GM19324 (cell line): ENCODE measurements around the gene POLD2.

Experiments used
- ATAC-seq: cut with Tn5 transposase; IDR thresholded peaks from one replicate; pipeline ENCODE4 v1.9.1; 2021; ENCODE audit warnings: mild to moderate bottlenecking, moderate library complexity; ENCODE audit not compliant: unreplicated experiment, low FRiP score

The POLD2 gene

DNA sequence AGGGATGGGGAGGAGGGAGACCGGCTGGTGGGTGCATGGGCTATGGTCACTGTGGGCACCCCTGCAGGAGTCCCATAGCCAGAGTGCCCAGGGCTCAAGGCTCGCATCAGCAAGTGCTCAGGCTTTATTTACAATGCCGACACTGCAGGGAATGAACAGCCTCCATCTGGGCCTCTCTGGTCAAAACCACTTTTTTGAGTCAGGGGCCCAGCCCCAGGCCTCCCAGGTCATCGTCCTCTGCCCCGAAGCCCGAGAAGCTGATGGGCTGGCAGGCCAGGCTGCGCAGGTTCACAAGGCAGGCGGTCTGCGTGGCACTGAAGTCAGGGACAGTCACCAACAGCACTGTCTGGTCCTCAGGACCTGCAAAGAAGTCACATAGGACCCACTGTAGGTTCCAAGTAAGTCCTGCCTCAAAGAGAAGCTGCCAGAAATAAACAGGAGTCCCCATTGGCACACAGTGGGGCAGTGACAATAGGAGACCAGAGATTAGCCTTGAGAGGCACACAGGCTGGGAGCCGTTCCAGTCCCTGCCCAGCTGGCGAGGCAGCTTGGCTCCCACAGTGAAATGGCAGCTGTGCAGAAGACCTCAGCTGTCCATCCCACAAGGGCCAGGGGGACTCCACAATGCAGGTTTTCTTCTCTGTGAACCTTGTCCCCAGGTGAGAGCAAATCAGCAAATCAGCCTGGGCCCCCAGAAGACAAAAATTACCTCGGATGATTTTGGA, 8.6 kb downstream of the POLD2 start:
- no peak for ATAC-seq

DNA sequence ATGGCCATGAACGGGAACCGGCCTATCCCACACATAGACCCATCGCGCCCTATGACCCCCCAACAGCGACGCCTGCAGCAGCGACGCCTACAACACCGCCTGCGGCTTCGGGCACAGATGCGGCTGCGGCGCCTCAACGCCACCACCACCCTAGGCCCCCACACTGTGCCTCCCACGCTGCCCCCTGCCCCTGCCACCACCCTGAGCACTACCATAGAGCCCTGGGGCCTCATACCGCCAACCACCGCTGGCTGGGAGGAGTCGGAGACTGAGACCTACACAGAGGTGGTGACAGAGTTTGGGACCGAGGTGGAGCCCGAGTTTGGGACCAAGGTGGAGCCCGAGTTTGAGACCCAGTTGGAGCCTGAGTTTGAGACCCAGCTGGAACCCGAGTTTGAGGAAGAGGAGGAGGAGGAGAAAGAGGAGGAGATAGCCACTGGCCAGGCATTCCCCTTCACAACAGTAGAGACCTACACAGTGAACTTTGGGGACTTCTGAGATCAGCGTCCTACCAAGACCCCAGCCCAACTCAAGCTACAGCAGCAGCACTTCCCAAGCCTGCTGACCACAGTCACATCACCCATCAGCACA, 9.5 kb downstream of the POLD2 start:
- ATAC-seq, result no peak

DNA sequence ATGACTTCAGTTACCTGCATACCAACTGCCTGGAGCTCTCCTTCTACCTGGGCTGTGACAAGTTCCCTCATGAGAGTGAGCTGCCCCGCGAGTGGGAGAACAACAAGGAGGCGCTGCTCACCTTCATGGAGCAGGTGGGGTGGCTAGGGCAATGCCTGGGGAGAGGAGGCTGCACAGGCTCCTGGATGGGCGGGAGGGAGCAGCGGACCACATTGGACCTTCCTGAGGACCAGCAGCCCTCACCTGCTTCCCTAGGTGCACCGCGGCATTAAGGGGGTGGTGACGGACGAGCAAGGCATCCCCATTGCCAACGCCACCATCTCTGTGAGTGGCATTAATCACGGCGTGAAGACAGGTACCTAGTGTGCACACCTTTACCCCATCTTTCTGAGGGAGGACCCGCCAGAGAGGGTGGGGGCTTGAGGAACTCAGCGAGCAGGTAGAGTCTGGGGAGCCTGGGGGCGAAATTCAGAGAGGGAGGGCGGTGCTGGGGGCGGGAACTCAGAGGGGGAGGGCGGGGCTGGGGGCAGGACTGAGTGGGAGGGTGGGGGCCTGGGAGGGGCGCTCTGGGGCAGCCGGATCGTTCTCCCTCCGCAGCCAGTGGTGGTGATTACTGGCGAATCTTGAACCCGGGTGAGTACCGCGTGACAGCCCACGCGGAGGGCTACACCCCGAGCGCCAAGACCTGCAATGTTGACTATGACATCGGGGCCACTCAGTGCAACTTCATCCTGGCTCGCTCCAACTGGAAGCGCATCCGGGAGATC, 10.2 kb downstream of the POLD2 start:
- no peak for ATAC-seq

DNA sequence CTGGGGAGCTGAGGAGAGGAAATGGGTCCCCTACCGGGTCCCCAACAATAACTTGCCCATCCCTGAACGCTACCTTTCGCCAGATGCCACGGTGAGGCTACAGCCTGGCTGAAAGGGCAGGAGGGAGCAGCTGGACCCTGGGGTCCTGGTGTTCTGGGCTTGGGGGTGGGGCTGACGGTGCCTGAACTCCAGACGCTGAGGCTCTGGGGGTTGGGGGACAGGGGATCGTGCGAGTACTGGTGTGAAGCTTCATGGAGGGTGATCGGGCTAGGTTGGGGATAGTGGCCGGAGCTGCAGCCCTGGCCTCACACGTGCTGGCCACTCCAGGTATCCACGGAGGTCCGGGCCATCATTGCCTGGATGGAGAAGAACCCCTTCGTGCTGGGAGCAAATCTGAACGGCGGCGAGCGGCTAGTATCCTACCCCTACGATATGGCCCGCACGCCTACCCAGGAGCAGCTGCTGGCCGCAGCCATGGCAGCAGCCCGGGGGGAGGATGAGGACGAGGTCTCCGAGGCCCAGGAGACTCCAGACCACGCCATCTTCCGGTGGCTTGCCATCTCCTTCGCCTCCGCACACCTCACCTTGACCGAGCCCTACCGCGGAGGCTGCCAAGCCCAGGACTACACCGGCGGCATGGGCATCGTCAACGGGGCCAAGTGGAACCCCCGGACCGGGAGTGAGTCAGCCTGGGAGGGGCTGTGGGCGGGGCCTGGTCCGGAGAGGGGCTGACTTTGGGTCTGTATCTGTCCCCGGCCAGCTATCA, 10.9 kb downstream of the POLD2 start:
- no peak for ATAC-seq

DNA sequence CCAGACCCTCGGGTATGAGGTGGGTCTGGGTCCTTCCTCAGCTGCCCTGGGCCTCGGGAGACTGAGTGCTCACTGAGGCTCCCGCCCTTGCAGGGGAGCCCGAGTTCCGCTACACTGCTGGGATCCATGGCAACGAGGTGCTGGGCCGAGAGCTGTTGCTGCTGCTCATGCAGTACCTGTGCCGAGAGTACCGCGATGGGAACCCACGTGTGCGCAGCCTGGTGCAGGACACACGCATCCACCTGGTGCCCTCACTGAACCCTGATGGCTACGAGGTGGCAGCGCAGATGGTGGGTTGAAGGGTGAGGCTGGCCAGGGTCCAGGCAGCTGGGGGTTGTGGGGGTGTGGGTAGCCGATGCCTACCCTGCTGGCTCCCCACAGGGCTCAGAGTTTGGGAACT, 11.6 kb downstream of the POLD2 start:
- ATAC-seq, result no peak

DNA sequence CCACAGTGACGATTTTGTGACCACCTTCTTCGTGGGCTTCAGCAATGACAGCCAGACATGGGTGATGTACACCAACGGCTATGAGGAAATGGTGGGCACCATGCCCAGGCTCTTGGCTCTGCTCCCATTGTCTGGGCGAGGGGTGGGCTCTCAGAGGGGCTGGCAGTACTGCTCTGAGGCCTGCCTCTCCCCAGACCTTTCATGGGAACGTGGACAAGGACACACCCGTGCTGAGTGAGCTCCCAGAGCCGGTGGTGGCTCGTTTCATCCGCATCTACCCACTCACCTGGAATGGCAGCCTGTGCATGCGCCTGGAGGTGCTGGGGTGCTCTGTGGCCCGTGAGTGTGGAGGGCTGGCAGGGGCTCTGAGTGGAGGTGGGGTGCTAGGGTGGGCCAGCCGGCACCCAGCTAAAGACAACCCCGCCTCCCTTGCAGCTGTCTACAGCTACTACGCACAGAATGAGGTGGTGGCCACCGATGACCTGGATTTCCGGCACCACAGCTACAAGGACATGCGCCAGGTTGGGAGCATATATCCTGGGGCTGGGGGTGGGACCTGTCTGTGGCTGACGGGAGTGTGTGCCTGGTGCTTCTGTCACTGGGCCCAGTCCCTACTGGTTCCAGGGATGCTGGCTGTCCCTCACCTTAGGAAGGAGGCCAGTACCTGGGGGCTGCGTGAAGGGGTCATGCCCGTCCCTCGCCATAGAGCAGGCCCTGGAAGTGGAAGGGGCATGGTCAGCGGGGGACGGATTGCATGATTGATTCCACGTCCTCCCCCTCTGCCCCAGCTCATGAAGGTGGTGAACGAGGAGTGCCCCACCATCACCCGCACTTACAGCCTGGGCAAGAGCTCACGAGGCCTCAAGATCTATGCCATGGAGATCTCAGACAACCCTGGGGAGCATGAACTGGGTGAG, 12.4 kb downstream of the POLD2 start:
- ATAC-seq, result no peak

DNA sequence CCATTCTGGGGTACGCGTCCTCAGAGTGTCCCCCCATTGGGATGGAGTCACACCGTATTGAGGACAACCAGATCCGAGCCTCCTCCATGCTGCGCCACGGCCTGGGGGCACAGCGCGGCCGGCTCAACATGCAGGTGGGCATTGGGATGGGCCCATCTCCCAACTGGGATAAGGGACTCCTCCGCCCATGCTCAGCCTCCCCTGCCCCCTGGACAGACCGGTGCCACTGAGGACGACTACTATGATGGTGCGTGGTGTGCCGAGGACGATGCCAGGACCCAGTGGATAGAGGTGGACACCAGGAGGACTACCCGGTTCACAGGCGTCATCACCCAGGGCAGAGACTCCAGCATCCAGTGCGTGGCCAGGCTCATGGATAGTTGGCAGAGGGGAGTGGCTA, 13.4 kb downstream of the POLD2 start:
- no peak for ATAC-seq

DNA sequence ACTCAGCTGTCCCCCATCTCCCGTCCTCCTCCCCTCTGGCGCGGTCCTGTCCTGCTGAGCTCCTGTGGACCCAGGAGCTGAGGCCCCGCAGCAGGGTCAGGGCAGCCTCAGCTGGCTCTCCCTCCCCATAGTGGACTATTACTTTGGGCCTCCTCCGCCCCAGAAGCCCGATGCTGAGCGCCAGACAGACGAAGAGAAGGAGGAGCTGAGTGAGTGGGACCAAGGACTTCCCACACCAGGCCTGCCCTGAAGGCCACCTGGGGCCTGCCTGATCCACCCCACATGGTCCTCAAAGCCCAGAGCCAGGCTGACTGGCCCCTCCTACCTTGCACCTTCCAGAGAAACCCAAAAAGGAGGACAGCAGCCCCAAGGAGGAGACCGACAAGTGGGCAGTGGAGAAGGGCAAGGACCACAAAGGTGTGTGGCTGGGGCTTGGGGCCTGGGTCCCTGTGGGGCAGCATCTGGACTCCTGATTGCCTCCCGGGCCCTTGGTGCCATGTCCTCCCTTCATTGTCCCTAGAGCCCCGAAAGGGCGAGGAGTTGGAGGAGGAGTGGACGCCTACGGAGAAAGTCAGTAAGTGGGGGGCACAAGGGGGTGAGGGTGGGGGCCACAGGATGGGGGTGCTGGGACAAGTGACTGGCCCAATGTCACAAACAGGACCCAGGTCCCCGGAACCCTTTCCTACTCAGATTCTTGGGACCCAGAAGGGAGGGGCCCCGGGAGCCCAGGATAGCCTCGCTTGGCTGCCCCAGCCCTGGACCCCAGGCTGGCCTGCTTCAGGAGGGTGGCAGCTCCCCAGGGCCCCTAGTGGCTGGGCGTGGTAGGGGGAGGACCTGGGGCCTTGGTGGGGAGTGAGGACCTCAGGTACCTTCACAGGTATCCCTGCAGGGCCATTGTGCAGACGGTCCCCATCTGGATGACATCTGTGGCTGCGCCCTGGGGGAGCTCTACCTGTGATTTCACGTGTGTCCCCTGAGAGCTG, 14.3 kb downstream of the POLD2 start:
- ATAC-seq, result no peak

DNA sequence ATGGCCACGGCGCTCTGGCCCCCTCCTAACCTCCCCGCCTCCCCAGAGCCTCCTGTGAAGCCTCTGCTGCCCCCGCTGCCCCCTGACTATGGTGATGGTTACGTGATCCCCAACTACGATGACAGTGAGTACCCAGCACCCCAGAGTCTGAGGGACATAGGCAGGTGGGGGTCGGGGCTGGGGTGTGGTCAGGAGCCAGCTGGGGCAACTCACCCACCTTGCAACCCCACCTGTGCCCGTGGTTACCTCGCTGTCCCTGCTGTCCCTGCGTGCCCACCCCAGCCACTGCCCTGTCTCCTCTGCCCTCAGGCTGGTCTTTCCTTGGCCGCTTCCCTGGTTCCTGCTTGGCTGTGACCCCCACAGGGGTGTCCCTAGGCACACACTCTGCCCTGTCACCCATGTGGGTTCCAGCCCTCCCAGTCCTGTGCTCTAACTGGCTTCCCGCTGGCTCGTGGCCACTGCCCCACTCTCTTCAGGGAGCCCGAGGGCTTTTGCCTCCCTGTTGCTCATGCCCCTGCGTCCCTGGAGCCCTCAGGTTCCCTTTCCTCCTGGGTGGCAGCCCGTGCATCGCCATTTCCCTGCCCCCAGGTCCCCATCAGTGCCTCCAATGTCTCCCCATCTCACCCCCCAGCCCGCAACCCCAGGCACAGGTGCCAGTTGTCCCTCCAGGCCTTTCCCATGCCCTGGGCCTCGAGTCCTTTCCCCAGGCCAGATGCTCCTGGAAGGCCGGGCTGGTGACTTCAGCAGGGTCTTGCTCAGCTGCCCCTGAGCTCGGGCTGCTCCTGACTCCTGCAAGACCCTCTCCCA, 15.2 kb downstream of the POLD2 start:
- ATAC-seq, result no peak

DNA sequence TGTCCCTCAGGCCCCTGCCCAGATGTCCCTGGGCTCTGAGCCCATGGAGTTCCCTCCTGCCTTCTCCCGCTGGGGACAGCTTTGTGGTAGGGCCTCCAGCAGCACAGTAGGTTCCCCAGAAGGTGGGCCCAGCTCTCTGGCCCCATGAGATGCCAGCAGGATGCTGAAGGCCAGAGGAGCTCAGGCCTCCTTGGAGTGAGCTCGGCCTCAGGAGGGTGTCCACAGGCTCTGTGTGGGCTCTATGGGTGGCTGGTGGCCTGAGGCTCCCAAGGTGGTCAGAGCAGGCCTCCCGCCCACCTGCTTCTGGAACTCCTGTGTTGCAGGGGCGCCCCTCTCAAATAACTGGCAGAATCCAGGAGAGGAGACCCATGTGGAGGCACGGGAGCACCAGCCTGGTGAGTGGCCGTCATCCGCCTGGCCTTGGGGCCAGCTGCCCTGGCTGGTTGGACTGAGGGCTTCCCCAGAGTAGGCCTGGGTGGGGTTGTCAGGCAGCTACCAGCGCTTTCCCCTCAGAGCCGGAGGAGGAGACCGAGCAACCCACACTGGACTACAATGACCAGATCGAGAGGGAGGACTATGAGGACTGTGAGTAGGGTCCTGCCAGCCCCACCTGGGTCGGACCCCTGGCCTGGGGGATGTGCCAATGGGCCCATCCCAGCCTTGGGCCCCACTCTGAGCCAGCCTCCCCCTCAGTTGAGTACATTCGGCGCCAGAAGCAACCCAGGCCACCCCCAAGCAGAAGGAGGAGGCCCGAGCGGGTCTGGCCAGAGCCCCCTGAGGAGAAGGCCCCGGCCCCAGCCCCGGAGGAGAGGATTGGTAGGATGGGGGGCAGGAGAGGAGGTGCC, 16.0 kb downstream of the POLD2 start:
- ATAC-seq, result no peak

DNA sequence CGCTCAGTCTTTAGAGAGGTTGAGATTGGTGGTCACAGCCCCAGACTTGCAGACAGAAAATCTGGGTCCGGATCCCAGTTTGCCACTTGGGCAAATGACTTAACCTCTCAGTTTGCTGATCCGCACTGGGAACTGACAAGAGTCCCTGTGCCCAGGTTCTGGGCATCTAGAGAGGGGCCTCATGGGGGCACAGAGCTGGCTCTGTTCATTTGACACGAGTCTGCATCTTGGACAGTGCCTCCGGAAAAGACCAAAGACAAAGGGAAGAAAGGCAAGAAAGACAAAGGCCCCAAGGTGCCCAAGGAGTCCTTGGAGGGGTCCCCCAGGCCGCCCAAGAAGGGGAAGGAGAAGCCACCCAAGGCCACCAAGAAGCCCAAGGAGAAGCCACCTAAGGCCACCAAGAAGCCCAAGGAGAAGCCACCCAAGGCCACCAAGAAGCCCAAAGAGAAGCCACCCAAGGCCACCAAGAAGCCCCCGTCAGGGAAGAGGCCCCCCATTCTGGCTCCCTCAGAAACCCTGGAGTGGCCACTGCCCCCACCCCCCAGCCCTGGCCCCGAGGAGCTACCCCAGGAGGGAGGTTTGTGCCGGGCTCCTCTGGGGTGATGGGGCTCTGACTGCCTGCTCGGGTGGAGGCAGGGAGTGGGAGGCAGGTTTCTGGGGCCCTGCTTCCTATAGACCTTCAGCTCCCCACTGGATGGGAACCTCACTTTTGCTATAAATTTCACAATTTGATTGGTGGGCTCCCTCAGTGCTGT, 16.9 kb downstream of the POLD2 start:
- no peak for ATAC-seq

DNA sequence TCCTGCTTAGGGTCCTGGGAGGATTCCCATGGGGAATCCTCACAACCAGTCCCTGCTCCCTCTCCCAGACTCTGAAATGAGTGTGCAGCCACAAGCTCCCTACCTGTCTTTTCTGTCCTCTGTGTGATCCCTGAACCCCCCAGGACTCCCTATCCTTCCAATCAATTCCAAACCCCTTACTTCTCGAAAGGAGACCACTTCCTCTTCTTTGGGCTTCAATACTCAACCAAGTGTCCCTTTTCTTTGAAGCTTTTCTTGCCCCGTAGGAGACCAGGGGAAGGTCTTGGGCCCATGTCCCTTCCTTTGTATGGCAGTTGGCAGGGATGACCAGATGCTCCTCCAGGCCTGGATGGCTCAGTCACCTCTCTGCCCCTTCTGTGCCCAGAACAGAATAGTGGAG, 17.5 kb downstream of the POLD2 start:
- no peak for ATAC-seq

DNA sequence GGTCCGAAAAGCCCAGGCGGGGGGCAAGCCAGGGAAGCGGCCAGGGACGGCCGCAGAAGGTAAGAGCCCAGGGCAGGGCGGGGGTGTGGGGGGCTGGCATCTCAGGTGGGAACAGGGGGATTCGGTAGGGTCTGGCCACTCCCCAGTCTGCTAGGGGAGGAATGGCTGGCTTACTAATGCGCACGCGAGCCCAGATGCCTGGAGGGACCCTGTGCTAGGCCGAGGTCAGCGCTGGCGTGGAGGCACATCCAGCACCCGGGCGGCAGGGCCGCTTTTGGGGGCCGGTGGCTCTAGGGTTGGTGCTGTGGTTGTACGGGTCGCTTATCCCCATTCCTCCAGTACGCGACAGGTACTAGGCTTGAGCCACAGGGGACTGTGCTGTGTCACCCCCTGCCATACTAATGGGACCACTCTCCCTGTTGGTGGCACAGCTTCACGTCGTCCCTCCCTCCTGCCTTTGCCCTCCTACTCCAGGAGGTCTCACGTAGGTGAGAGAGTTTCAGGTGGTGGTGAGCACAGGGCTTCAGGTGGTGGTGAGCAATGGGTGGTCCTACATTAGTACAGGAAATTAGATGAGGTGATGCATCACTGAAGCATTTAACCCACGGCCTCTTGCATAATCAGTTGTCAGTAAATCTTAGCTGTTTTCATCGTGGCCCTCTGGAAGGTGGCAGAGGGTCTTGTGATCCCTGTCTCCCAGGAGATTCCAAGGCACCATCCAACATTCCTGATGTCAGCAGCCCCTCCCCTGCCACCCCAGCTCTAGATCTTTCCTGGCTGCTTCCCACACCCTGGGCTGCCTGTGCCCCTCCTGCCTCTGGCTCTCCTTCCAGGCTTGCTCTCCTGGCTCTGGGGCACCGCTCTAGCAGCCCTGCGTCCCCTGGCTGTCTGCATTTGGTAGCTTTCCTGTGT, 18.2 kb downstream of the POLD2 start:
- ATAC-seq, result no peak

DNA sequence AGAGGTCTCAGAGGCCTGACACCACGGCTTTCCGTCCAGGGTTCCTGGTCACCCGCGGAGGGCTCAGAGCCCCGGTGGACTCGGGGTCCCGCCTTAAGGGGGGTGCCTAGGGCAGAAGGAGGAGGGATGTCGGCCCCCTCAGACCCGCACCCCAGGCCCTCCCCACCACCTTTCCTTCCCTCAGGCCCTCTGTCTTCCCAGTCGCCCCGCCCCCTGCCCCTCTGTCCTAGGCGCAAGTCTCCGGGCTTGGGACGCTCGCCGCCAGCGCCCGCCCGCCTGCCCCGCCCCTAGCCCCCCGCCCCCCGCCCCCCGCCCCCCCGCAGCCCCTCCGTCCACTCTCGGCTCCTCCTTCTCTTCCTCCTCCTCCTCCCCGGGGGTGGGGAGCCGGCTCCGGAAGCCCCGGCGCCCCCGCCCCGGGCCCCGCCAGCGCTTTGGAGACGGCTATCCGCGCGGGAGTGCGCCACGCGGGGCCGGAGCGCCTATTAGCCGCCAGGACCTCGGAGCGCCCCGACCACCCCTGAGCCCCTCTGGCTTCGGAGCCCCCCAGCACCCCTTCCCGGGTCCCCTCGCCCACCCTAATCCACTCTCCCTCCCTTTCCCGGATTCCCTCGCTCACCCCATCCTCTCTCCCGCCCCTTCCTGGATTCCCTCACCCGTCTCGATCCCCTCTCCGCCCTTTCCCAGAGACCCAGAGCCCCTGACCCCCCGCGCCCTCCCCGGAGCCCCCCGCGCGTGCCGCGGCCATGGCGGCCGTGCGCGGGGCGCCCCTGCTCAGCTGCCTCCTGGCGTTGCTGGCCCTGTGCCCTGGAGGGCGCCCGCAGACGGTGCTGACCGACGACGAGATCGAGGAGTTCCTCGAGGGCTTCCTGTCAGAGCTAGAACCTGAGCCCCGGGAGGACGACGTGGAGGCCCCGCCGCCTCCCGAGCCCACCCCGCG, 19.2 kb downstream of the POLD2 start, which contains the start of gene AEBP1:
Gene AEBP1 (plus strand): TSS at position 423 of the 937 bp plus-strand sequence. CDS start 321 bp downstream, at position 744.
- ATAC-seq, result no peak
